Ovary (tissue), 3 donors: Measurements from ENCODE around the gene DTNBP1.

Experiments
- CTCF ChIP-seq, 3 donors: fragments of 450-650 bp in 2 of 3; fragments of 200-600 bp in 1 of 3; IDR thresholded peaks; one replicate each; pipeline versions ENCODE4 v1.5.1 to v1.8.0; 2016 to 2022; ENCODE audit warnings: antibody characterized with exemption in 3 of 3, mild to moderate bottlenecking in 1 of 3
- EP300 ChIP-seq: sonication (generic); formaldehyde crosslinking; IDR thresholded peaks from one replicate; pipeline ENCODE4 v1.6.1; 2017; ENCODE audit warnings: antibody characterized with exemption
- POLR2A ChIP-seq: fragments of 450-650 bp; IDR thresholded peaks from one replicate; pipeline ENCODE4 v1.6.1; 2017; ENCODE audit warnings: antibody characterized with exemption, mild to moderate bottlenecking, moderate library complexity
- donor health status: DM: no; HTN: no; CAD: no.

GRCh38 chr6:15511248-15512125 is 151.3 kb downstream of the DTNBP1 start:
- TF ChIP-seq POLR2A (no peak), CTCF (IDR thresholded peaks at IDR 0.05) (no peak), EP300 (no peak)
